GM23338 (cell line): Measurements from ENCODE around the gene AEBP2. TPM values are rescaled to one million over a fixed set of nuclear protein-coding genes. Genes with fewer than 3 reads are reported as not detected.
A peak's percentile ranks its signal among the peaks of the same experiment; 100 is the strongest.

ENCODE experiments used
- ATAC-seq: fragments of 200-7000 bp; cut with Tn5 transposase; 3 replicates; pipeline ENCODE4 v1.9.1; 2020
- DNase-seq: peaks from one replicate; pipeline ENCODE4 v3.0.0-alpha.2; 2015; ENCODE audit warnings: low spot score
- H2AFZ ChIP-seq: fragments of 200-600 bp; sonication (generic); 2 replicates; pipeline ENCODE4 v1.8.0; 2016; ENCODE audit warnings: antibody characterized with exemption, mild to moderate bottlenecking, moderate library complexity
- H3F3A ChIP-seq: fragments of 200-600 bp; sonication (generic); replicated peaks from 2 replicates; pipeline ENCODE4 v1.8.0; 2017; ENCODE audit warnings: antibody characterized with exemption, mixed run types, low read depth
- H3K27ac ChIP-seq: fragments of 200-600 bp; sonication (generic); 2 replicates; pipeline ENCODE4 v1.6.1; 2016; ENCODE audit warnings: low read depth
- H3K27me3 ChIP-seq: fragments of 200-600 bp; sonication (generic); 2 replicates; pipeline ENCODE4 v1.8.0; 2016; ENCODE audit warnings: mild to moderate bottlenecking, mixed run types, moderate library complexity; ENCODE audit not compliant: insufficient read depth
- H3K36me3 ChIP-seq: fragments of 200-600 bp; sonication (generic); 2 replicates; pipeline ENCODE4 v1.8.0; 2016; ENCODE audit warnings: mild to moderate bottlenecking; ENCODE audit not compliant: insufficient read depth
- H3K4me1 ChIP-seq: fragments of 200-600 bp; sonication (generic); 2 replicates; pipeline ENCODE4 v1.8.0; 2016; ENCODE audit warnings: mild to moderate bottlenecking, moderate library complexity; ENCODE audit not compliant: insufficient read depth
- H3K4me2 ChIP-seq: fragments of 200-600 bp; sonication (generic); 2 replicates; pipeline ENCODE4 v1.7.1; 2017; ENCODE audit warnings: mixed run types
- H3K4me3 ChIP-seq: fragments of 200-600 bp; sonication (generic); 2 replicates; pipeline ENCODE4 v1.6.1; 2016; ENCODE audit warnings: mixed run types
- H3K79me2 ChIP-seq: fragments of 200-600 bp; sonication (generic); replicated peaks from 2 replicates; pipeline ENCODE4 v1.8.0; 2017; ENCODE audit warnings: mild to moderate bottlenecking; ENCODE audit not compliant: insufficient read depth
- H3K9me2 ChIP-seq: fragments of 200-600 bp; sonication (generic); 2 replicates; pipeline ENCODE4 v1.8.0; 2017; ENCODE audit not compliant: insufficient read depth
- H4K20me1 ChIP-seq: fragments of 200-600 bp; sonication (generic); replicated peaks from 2 replicates; pipeline ENCODE4 v1.8.0; 2017; ENCODE audit warnings: mild to moderate bottlenecking; ENCODE audit not compliant: insufficient read depth
- H3K27ac Mint-ChIP-seq: 2 replicates; pipeline ENCODE4 v1.8.0; 2020; ENCODE audit warnings: inconsistent platforms, mild to moderate bottlenecking, moderate library complexity, mixed read lengths
- H3K27me3 Mint-ChIP-seq: 3 replicates; pipeline ENCODE4 v1.8.0; 2022; ENCODE audit warnings: low read depth, mild to moderate bottlenecking, moderate library complexity, mixed read lengths, inconsistent platforms; ENCODE audit not compliant: insufficient read depth, poor library complexity
- H3K36me3 Mint-ChIP-seq: 3 replicates; pipeline ENCODE4 v1.8.0; 2021; ENCODE audit warnings: low read depth, mild to moderate bottlenecking, inconsistent platforms, moderate library complexity, mixed read lengths
- H3K4me1 Mint-ChIP-seq: 3 replicates; pipeline ENCODE4 v1.8.0; 2020; ENCODE audit warnings: mild to moderate bottlenecking, inconsistent platforms, mixed read lengths
- H3K4me3 Mint-ChIP-seq: 3 replicates; pipeline ENCODE4 v1.8.0; 2021; ENCODE audit warnings: moderate library complexity, mild to moderate bottlenecking, inconsistent platforms, mixed read lengths
- H3K9me3 Mint-ChIP-seq: 3 replicates; pipeline ENCODE4 v1.8.0; 2020; ENCODE audit warnings: moderate library complexity, mild to moderate bottlenecking, inconsistent platforms, mixed read lengths
- CTCF ChIP-seq, 2 experiments: fragments of 200-600 bp in 1 of 2; sonication (generic) in 1 of 2; conservative IDR thresholded peaks; 2 replicates each; pipeline versions ENCODE4 v1.5.1 to v1.6.1; 2016 to 2017; ENCODE audit warnings: antibody characterized with exemption in 2 of 2, low read depth in 2 of 2, mild to moderate bottlenecking in 2 of 2, moderate library complexity in 1 of 2
- ETS1 ChIP-seq: IDR thresholded peaks from 2 replicates; pipeline ENCODE4 v1.6.1; 2016; ENCODE audit warnings: antibody characterized with exemption
- EZH2 ChIP-seq: fragments of 200-600 bp; sonication (generic); IDR thresholded peaks from one replicate; pipeline ENCODE4 v1.8.0; 2017; ENCODE audit warnings: antibody characterized with exemption, mild to moderate bottlenecking, low read depth; ENCODE audit not compliant: unreplicated experiment
- EZH2phosphoT487 ChIP-seq: fragments of 200-600 bp; sonication (generic); IDR thresholded peaks from one replicate; pipeline ENCODE4 v1.8.1; 2018; ENCODE audit warnings: antibody characterized with exemption; ENCODE audit not compliant: unreplicated experiment
- JUNB ChIP-seq: IDR thresholded peaks from one replicate; pipeline ENCODE4 v1.6.1; 2016; ENCODE audit warnings: antibody characterized with exemption; ENCODE audit not compliant: unreplicated experiment
- NANOG ChIP-seq: IDR thresholded peaks from 2 replicates; pipeline ENCODE4 v1.6.1; 2016; ENCODE audit warnings: antibody characterized with exemption, borderline replicate concordance
- POLR2AphosphoS5 ChIP-seq: IDR thresholded peaks from 2 replicates; pipeline ENCODE4 v1.6.1; 2016; ENCODE audit warnings: antibody characterized with exemption, low read depth
- REST ChIP-seq: IDR thresholded peaks from one replicate; pipeline ENCODE4 v1.6.1; 2018; ENCODE audit warnings: antibody characterized with exemption; ENCODE audit not compliant: unreplicated experiment
- ZNF114 ChIP-seq: fragments of 250-450 bp; sonication (Bioruptor Pico); IDR thresholded peaks from 2 replicates; pipeline ENCODE4 v1.5.0; 2020; ENCODE audit warnings: mild to moderate bottlenecking, moderate library complexity
- ZNF331 ChIP-seq: fragments of 250-450 bp; sonication (Bioruptor Pico); IDR thresholded peaks from 2 replicates; pipeline ENCODE4 v1.5.0; 2020; ENCODE audit warnings: low read depth, mild to moderate bottlenecking, moderate library complexity
- ZNF462 ChIP-seq: fragments of 250-450 bp; sonication (Bioruptor Pico); IDR thresholded peaks from 2 replicates; pipeline ENCODE4 v1.5.0; 2020; ENCODE audit warnings: mild to moderate bottlenecking, moderate library complexity
- polyA plus RNA-seq: library from polyadenylated mRNA; unstranded; fragments of >200 nt; fragmentation: Nextera tagmentation; extraction: Ambion mirVana; gene quantifications from 2 replicates; pipeline ENCODE4 v1.2.1, GENCODE V29; 2016
- total RNA-seq: library from RNA; depleted of rRNA; stranded (reverse); fragments of >200 nt; shearing (Covaris generic); gene quantifications from 2 replicates; pipeline ENCODE4 v1.2.3, GENCODE V29; 2014

AEBP2 gene
- total and polyA plus RNA-seq, 2 experiments from 2014 or later = 39.3 to 48.1 TPM

- TF ChIP-seq ZNF331 (CRISPR knock-in tag) (no peak), ZNF462 (CRISPR knock-in tag) (no peak), JUNB (no peak), ETS1 (no peak), ZNF114 (no peak), EZH2 (no peak), NANOG (no peak), EZH2phosphoT487 (no peak), REST (no peak), CTCF (conservative IDR thresholded peaks at IDR 0.05; ENCODE audit: low read depth in 2 of 2) (no peak), POLR2AphosphoS5 (no peak)
- ATAC-seq (peak; percentile 51), DNase-seq (no peak)
- H3K79me2 ChIP-seq = no peaks in the 10 kb centered on the region
- H3K27ac ChIP-seq = no peak overlapping the region
- no peak overlapping the region for H3K27ac Mint-ChIP-seq
- H3K4me3 ChIP-seq = no peak overlapping the region
- H3K4me2 ChIP-seq = no peak overlapping the region
- no peaks in the 10 kb centered on the region for H3K36me3 ChIP-seq
- no peaks in the 10 kb centered on the region for H3K9me2 ChIP-seq
- H3K4me1 Mint-ChIP-seq = peaks cover 4% of the 10 kb centered on the region; the same call in 2 of the 3 replicates
- H3K9me3 Mint-ChIP-seq = no peaks in the 10 kb centered on the region; the same call in 2 of the 3 replicates
- H2AFZ ChIP-seq = no peak overlapping the region
- H3K27me3 Mint-ChIP-seq = peaks cover 3% of the 10 kb centered on the region
- 0 out of 2 replicates have a peak, but pooled peaks cover 5% of the 10 kb centered on the region for H3K4me1 ChIP-seq
- H3K27me3 ChIP-seq = no peaks in the 10 kb centered on the region
- H3K36me3 Mint-ChIP-seq = no peaks in the 10 kb centered on the region
- H3F3A ChIP-seq = no peaks in the 10 kb centered on the region
- no peak overlapping the region for H3K4me3 Mint-ChIP-seq
- H4K20me1 ChIP-seq = no peaks in the 10 kb centered on the region
Measured at GRCh38 chr12:19539836-19540235, 100.5 kb downstream of the AEBP2 start.
